ENCODE data around the gene LYRM7. TPM values are rescaled to one million over a fixed set of nuclear protein-coding genes. Genes with fewer than 3 reads are reported as not detected.
"Not testable (repeated sequence)": the region's sequence is repeated elsewhere in the genome, so short reads cannot be mapped to it uniquely, and the experiment has no call there.

Gene LYRM7
- total RNA-seq, 1 experiment from 2014 or later: 5.0 TPM

DNA sequence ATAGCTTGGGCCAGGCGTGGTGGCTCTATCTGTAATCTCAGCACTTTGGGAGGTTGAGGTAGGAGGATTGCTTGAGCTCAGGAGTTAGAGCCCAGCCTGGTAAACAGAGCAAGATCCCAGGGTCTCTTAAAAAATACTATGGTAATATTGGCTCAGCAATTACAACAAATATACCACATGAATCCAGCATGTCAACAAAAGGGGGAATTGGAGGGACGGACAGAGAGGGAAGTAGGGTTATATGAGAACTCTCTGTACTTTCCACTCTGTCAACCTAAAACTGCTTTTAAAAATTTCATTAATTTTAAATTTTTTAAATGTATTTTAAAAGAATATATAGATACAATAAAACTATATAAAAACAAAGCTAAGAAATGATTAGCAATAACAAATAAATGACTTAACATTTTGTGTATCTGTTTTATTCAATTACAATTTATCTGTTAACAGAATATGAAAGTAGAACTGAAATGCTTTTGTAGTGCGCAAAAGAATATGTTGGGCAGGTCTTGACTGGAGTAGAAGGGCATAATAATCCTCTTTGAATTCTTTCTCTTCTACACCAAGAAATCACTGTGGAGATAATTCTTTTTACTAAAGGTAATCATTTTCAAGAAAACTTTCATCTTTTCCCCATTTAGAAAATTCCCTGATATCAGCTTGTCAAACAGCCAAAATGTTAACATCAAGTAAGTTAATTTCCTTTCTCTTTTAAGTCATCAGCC is 80.2 kb downstream of the LYRM7 start:
- H3K27ac ChIP-seq (ENCODE audit: low read length): no peak overlapping the region
- no peaks in the 10 kb centered on the region for H3F3A ChIP-seq (ENCODE audit: low read length, unreplicated experiment)
- no peaks in the 10 kb centered on the region for H3K9me3 ChIP-seq (ENCODE audit: low read length)
- H3K9me2 ChIP-seq (replicated peaks; ENCODE audit: low read length): no peaks in the 10 kb centered on the region
- ATAC-seq (no peak), DNase-seq (no peak)
- H3K36me3 ChIP-seq (ENCODE audit: low read depth, low read length): no peaks in the 10 kb centered on the region
- no peak overlapping the region for H3K4me2 ChIP-seq (ENCODE audit: low read length)
- no peaks in the 10 kb centered on the region for H4K20me1 ChIP-seq (ENCODE audit: low read length)
- no peaks in the 10 kb centered on the region for H3K27me3 ChIP-seq (ENCODE audit: low read length)
- H2AFZ ChIP-seq (ENCODE audit: low read length): no peak overlapping the region
- TF ChIP-seq EZH2 (IDR thresholded peaks at IDR 0.05; ENCODE audit: low read length, unreplicated experiment) (no peak), EZH2phosphoT487 (IDR thresholded peaks at IDR 0.05; ENCODE audit: borderline replicate concordance, low read length) (no peak)
- TF ChIP-seq, protein P1, sequence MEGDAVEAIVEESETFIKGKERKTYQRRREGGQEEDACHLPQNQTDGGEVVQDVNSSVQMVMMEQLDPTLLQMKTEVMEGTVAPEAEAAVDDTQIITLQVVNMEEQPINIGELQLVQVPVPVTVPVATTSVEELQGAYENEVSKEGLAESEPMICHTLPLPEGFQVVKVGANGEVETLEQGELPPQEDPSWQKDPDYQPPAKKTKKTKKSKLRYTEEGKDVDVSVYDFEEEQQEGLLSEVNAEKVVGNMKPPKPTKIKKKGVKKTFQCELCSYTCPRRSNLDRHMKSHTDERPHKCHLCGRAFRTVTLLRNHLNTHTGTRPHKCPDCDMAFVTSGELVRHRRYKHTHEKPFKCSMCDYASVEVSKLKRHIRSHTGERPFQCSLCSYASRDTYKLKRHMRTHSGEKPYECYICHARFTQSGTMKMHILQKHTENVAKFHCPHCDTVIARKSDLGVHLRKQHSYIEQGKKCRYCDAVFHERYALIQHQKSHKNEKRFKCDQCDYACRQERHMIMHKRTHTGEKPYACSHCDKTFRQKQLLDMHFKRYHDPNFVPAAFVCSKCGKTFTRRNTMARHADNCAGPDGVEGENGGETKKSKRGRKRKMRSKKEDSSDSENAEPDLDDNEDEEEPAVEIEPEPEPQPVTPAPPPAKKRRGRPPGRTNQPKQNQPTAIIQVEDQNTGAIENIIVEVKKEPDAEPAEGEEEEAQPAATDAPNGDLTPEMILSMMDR (conservative IDR thresholded peaks at IDR 0.05; ENCODE audit: low read depth, low read length): no peak
- CTCF ChIA-PET: no interaction called here
- no TSS peak for BruUV-seq (replicated peaks)
- POLR2A ChIA-PET (ENCODE audit: unreplicated experiment): no interaction called here
- no peaks in the 10 kb centered on the region for H3K79me2 ChIP-seq (ENCODE audit: low read length)
- no peak overlapping the region for H3K4me3 ChIP-seq (ENCODE audit: low read length)
- intact Hi-C loops (cut with micrococcal nuclease): no loop called here
- H3K9ac ChIP-seq (ENCODE audit: low read length): no peak overlapping the region
- H3K4me1 ChIP-seq (ENCODE audit: insufficient read depth, low read length): no peaks in the 10 kb centered on the region

DNA sequence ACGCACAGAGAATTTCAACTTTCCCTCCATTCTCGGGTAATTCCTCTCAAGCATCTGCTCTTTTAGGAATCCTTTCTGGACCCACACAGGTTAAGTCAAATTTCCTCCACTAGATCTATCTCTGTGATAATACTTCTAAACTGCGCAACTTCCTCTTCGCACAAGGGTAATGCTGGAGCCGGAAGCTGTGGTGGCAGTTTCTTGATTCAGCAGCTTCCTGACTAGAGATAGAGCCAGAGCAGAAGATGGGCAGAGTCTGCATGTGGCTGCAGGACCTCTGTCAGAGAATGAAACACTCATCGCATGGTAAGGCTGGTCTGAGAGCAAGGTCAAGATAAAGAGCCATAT is 82.1 kb downstream of the LYRM7 start:
- H3K4me1 ChIP-seq (ENCODE audit: insufficient read depth, low read length): peaks cover 2% of the 10 kb centered on the region
- no peaks in the 10 kb centered on the region for H3F3A ChIP-seq (ENCODE audit: low read length, unreplicated experiment)
- no peaks in the 10 kb centered on the region for H3K36me3 ChIP-seq (ENCODE audit: low read depth, low read length)
- H3K9me2 ChIP-seq (replicated peaks; ENCODE audit: low read length): no peaks in the 10 kb centered on the region
- ChIA-PET CTCF (no interaction called here), POLR2A (ENCODE audit: unreplicated experiment) (no interaction called here)
- DNase-seq: no peak
- intact Hi-C loops (cut with micrococcal nuclease): no loop called here
- no peak overlapping the region for H3K9ac ChIP-seq (ENCODE audit: low read length)
- BruUV-seq (replicated peaks): no TSS peak
- no peaks in the 10 kb centered on the region for H3K27me3 ChIP-seq (ENCODE audit: low read length)
- no peaks in the 10 kb centered on the region for H4K20me1 ChIP-seq (ENCODE audit: low read length)
- H3K27ac ChIP-seq (ENCODE audit: low read length): no peak overlapping the region
- TF ChIP-seq, protein P1 (conservative IDR thresholded peaks at IDR 0.05; ENCODE audit: low read depth, low read length): no peak
- TF ChIP-seq EZH2 (IDR thresholded peaks at IDR 0.05; ENCODE audit: low read length, unreplicated experiment) (no peak), EZH2phosphoT487 (IDR thresholded peaks at IDR 0.05; ENCODE audit: borderline replicate concordance, low read length) (no peak)
- ATAC-seq: no peak
- no peaks in the 10 kb centered on the region for H3K79me2 ChIP-seq (ENCODE audit: low read length)
- H3K9me3 ChIP-seq (ENCODE audit: low read length): no peaks in the 10 kb centered on the region
- no peak overlapping the region for H3K4me2 ChIP-seq (ENCODE audit: low read length)
- no peak overlapping the region for H2AFZ ChIP-seq (ENCODE audit: low read length)
- no peak overlapping the region for H3K4me3 ChIP-seq (ENCODE audit: low read length)

DNA sequence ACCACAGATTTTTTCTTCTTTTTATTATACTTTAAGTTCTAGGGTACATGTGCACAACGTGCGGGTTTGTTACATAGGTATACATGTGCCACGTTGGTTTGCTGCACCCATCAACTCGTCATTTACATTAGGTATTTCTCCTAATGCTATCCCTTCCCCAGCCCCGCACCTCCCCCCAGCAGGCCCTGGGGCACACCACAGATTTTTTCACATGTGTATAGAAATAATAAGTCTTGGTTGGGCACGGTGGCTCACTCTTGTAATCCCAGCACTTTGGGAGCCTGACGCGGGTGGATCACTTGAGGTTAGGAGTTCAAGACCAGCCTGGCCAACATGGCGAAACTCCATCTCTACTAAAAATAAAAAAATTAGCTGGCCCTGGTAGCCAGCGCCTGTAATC is 83.3 kb downstream of the LYRM7 start:
- H3K27ac ChIP-seq (ENCODE audit: low read length); BruUV-seq (replicated peaks); intact Hi-C loops (cut with micrococcal nuclease): not testable (repeated sequence)

More for the DNA sequence above, 83.3 kb downstream of the LYRM7 start:
- H3K4me1 ChIP-seq (ENCODE audit: insufficient read depth, low read length): peaks cover 15% of the 10 kb centered on the region
- H3K36me3 ChIP-seq (ENCODE audit: low read depth, low read length); H4K20me1 ChIP-seq (ENCODE audit: low read length); CTCF ChIA-PET; H2AFZ ChIP-seq (ENCODE audit: low read length); ATAC-seq; POLR2A ChIA-PET (ENCODE audit: unreplicated experiment); H3K79me2 ChIP-seq (ENCODE audit: low read length); H3F3A ChIP-seq (ENCODE audit: low read length, unreplicated experiment); H3K9me3 ChIP-seq (ENCODE audit: low read length); H3K4me3 ChIP-seq (ENCODE audit: low read length); H3K27me3 ChIP-seq (ENCODE audit: low read length); H3K9ac ChIP-seq (ENCODE audit: low read length); H3K9me2 ChIP-seq (replicated peaks; ENCODE audit: low read length); DNase-seq; H3K4me2 ChIP-seq (ENCODE audit: low read length): not testable (repeated sequence)

Data from PC-3 (cell line).